GM11168 (cell line): Measurements from ENCODE around the gene MZT2B.
"Not testable (repeated sequence)": the region's sequence is repeated elsewhere in the genome, so short reads cannot be mapped to it uniquely, and the experiment has no call there.

Experiments
- in situ Hi-C: fragments of 300-500 bp; cut with MboI; formaldehyde crosslinking; loops from one replicate; pipeline ENCODE4 v1.12.0; 2022; ENCODE audit warnings: low sequenced_read_pairs; ENCODE audit not compliant: unreplicated experiment

The MZT2B gene, protein sequence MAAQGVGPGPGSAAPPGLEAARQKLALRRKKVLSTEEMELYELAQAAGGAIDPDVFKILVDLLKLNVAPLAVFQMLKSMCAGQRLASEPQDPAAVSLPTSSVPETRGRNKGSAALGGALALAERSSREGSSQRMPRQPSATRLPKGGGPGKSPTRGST

DNA sequence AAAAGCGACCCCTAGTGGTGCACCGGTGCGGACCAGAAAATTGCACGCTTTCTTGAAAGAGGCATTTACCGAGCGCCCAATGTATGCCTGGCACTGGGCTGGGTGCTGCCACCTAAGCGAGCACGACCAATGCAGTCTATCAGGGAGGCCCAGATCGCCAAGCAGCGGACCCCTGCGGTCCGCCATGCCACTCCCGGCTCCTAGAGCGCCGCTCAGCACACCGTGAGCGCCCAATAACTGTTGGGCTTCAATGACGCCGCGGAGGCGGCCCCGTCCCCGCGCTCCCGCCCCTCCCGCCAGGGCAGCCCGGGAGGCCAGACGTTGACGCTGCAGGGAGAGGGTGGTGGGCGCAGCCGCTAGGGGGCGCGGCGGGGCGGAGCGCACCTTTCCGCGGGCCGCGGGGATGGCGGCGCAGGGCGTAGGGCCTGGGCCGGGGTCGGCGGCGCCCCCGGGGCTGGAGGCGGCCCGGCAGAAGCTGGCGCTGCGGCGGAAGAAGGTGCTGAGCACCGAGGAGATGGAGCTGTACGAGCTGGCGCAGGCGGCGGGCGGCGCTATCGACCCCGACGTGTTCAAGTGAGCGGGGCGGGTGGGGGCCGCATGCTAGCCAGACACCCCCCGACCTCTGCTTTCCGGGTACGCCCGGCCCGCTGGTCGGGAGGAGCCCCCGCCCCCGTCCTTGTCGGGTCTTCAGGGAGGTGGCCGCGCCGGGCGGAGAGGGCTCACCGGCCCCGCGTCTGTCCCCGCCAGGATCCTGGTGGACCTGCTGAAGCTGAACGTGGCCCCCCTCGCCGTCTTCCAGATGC, at the start of gene MZT2B:
TSS of gene MZT2B (plus strand) at position 383 of the 803 bp plus-strand sequence. CDS start at position 404, 21 bp downstream.
- in situ Hi-C loops: loop anchor here (10.0 kb wide), 1 partner anchor 153 kb away; no protein-coding TSS in a partner anchor

DNA sequence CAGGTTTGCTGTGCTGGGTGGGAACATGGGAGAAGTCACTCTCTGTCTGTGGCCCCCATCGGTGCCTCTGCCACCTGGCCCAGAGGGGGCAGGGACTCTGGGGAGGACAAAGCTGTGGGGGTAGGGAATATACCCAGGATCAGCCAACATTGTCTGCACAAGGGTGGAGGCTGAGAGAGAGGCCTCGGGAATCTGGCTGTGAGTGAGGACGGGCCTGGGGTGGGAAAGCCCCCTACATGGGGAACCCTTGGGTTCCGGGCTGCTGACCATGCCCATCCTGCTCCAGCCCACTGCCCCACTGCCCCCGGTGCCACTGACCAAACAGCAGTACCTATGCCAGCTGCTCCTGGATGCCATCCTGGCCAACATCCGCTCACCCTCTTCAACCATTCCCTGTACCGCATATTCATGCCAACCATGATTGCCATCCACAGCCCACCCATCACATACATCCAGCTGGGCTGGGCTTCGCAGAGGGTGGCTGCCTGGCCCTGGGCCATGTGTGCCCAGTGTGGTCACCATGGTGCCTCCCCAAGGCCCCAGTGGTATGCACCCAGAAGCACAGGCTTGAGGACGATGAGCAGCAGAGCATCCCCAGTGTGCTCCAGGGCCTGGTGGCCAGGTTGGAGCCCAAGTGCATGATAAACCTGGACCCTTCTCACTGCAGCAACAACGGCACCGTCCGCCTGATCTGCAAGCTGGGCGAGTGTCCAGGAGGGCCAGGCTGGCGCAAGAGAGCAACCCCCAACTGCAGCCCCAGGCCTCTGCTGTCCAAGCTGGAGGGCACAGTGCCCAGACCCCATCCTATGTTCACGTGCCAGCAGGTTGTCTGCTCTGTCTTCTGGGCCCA, 46.1 kb upstream of the MZT2B start:
- in situ Hi-C loops: no loop called here

DNA sequence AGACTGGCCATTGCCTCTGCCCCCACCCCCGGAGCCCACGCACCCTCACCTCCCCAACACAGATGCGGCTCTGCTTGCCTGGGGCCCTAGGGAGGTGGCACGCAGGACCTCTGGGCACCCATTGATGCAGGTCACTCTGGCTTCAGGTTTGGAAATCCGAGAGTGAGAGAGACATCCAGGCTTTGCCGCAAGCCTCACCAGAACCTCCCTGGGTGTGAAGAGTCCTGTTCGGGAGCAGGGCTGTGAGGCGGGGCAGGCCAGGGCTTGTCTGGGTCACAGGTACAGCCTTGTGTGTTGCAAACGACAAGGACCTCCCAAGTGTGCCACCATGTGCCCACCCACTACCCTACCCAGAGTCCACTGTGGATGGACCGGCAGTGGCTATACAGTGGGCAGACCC, 45.5 kb upstream of the MZT2B start:
- in situ Hi-C loops: not testable (repeated sequence)

DNA sequence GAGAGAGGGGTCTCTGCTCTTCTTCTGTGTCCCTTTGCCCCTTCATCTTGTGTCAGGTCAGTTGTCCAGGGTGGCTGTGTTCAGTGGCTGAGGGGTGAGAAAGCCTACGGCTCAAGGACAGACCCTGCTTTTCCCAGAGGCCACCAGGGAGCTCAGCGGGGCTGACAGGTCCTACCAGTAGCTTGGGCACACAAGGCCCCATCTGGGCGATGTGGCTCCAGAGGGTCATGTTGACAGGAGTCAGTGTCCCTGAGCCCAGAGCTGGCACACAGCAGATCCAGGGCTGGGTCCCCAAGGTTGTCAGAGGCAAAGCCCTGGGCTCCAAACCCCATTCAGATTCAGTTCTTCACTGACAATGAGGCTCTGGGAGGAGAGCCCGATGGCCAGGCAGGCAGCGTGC, 44.9 kb upstream of the MZT2B start:
- in situ Hi-C loops: not testable (repeated sequence)

DNA sequence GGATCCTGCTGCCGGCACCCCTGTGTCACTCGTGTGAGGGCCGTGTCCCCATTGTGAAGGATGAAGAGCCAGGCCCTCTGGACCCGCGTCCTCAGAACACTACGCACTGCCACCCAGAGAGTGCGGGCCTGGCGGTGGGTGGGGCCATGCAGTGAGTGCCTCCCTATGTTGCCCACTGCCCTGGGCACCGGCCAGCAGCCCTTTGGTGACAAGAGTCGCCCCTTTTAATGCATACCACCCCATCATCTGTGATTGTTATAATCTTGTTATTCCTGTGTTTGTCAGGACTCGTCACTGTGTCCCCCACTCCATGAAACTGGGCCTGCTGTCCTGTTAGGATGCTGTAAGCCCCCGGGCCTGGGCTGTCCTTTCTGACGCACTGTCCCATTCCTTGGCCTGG, 43.7 kb upstream of the MZT2B start:
- in situ Hi-C loops: not testable (repeated sequence)

DNA sequence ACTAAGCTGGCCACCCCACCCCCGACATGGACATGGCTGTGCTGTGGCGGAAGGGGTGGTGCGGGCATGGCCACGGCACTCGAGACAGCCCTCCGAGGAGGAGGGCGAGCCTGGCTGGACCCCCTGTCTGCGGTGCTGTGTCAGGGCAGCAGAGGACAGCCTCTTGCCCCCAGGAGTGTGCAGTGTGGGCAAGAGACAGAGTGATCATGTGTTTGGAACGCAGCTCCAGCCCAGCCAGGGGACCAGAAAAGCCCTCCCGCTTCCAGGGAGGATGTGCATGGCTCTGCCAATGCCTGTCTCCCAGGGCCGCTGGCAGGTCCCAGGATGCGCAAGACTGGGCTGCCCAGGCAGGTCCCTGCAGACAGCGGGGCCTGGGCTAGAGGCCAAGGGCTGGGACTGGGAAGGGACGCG, 43.2 kb upstream of the MZT2B start:
- in situ Hi-C loops: not testable (repeated sequence)

DNA sequence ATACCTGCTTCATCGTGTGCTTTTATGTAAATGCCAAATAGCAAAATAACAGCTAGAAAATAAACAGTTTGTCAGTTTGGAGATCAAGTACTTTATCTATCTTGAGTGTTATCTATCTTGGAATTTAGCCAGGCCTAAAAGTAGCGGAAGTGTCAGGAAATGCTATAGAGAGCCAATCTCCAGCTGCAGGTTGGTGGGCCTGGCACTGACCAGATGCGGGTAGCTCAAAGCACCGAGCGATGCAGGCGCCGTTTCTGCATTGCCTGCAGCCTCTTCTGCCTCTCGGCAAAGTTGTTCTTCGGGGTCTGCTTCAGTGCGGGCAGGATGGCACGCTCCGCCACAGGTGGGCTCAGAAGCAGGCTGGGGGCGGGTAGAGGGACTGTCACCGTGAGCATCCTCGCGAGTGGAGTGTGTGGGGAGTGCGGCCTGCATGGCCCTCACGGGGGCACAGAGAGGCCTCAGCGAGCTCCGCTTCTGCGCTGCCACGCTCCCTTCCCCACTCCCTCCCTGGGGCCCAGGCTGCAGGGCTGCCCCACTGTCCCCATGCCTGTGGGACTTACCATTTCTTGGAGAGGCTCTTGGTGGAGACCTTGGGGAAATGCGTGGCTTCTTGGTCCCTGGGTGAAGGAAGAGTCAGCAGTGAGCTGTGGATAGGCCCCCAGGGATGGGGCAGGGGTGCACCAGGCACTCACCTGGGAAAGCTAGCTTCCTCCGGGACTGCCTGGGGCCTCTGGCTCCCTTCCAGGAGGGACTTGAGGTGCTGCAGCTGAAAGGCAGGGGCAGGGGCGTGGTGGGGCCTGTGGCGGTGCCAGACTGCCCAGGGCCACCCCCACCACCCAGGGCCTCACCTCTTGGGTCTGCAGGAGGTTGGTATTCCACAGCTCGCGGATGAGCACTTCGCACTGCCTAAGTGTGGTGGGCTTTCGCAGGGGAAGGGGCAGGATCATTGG, 42.5 kb upstream of the MZT2B start:
- in situ Hi-C loops: not testable (repeated sequence)

DNA sequence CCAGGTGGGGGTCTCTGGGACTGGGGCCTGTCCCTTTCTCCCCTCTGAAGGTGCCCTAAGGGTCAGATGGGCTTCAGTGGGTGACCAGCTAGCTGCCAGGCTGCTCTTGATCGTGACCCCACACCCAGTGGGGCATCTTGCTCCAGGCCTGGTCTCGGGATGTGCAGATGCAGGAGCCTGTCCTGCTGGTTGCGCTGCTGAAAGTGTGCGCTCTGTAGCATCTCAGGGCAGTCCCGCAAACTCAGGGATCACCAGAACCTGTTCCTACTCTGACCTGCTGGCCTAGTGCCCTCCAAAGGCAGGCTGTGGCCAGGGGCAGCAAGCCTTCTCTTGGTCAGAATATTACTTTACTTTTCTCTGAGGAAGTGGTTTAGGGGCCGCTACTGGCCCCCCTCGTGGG, 41.5 kb upstream of the MZT2B start:
- in situ Hi-C loops: not testable (repeated sequence)

DNA sequence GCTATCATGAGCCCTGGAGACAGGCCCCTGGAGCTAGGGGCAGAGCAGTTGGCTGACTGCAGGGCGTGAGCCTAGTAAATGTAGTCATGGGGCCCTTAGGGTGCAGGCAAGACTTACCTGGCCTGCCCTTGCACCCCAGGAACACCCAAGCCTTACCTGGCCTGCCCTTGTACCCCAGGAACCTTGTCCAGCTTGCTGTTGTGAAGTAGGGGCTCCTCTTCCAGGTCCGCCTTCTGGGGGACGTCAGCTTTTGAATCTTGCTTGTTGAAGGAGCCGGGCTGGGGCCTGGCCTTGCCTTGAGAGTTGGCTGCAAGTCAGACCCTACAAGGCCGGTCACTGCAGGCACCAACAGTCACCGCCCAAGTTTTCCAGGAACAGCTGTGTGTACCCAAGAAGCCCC, 41.1 kb upstream of the MZT2B start:
- in situ Hi-C loops: not testable (repeated sequence)

DNA sequence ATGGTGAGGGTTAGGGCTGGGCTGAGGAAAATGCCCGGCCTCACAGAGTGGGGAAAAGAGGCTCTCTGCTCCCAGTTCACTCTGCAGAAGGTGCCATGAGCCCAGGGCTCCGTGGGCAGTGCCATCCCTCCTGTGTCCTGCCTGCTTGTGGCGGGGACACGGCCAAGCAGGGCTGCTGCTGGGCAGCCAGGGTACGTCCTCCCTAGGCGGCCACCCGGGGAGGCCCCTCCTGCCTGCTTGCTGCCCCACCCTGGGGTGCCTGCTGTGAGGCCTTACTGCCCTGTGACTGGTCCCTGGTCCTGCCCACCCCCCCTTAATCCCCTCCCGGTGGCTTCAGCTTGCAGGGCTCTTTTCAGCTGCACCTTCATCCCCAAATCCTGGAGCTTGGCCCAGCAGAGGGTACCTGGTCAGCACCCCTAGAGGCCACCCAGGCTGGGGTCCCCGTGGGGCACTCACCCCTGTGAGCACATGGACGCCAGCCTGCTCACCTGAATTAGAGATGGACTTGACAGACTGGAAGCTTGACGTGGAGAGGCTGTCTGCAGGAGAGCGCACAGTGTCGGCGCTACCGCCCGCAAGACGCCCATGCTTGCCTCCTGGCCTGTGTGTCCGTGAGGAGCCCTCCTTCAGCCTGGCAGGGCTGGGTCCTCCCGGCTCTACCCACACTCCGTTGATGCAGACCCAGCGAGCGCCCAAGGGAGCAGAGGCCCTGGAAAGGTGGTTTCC, 40.3 kb upstream of the MZT2B start:
- in situ Hi-C loops: not testable (repeated sequence)

DNA sequence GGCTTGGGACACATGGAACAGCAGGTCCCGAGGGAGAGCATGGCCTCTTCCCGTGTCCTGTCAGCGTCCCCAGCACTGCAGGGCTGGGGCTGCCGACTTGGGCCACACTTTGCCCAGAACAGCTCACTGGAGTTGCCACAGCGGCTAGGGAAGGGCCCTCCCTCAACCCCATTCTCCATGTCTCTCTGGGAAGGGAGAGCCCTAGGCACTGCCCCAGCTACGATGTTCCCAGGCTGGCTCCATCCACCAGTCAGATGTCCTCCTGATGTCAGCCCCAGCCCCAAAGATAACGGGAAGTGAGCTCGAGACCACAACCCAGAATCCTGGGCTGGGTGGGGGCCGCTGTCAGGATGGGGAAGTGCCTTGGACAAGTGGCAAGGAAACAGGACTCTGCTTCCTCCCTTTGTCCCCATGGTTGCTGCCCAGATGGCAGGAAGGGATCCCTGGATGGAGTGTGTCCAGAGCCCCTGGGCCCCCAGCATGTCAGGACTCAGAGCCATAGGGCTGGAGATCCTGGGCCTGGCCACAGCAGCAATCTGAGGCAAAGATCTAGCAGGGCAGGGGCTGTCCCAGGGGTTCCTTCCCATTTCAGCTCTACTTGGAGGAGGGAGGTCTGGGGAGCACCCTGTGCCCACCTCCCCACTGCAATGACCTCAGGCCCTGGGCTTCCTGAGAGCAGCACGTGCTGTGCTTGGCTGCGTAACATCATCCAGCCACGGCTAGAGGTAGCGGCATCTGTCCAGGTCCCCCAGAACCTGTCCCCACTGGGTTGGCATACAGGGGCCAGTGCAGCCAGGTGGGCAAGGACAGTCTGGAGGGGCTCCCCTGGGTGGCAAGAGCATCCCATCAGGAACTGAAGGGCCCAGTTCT, 39.4 kb upstream of the MZT2B start:
- in situ Hi-C loops: not testable (repeated sequence)

DNA sequence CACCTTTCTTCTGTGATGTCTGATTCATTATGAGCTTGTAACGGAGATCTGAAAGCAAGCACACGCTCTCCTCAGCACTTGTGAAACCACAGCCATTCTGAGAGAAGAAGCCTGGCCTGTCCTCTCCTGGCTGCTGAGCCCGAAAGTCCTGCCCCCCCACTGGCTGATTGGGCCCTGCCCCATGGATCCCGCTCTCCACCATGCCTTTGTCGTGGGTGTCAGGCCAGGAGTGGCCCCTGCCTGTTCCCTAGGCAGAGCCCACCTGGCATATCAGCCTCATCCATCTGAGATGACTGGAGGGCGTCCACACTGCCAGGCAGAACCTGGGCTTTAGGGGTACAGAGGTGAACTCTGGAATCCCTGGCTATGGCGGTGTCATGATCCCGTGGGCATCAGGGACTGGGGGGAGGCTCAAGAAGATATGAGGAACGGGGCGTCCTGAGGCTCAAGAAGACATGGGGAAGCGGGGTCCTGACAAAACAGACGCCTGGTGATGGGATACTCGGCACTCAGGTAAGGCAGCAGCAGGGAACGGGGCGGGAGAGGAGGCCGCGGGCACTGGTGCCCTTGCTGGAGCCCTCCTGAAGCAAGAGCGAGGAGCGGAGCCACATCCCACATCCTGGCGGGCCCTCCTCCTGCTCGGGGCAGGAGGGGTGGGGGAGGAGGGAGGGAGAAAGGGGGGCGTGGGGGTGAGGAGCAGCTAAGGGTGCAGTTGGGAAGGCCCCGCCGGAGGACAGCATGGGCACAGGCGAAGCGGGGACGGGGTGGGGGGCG, 38.6 kb upstream of the MZT2B start:
- in situ Hi-C loops: not testable (repeated sequence)

DNA sequence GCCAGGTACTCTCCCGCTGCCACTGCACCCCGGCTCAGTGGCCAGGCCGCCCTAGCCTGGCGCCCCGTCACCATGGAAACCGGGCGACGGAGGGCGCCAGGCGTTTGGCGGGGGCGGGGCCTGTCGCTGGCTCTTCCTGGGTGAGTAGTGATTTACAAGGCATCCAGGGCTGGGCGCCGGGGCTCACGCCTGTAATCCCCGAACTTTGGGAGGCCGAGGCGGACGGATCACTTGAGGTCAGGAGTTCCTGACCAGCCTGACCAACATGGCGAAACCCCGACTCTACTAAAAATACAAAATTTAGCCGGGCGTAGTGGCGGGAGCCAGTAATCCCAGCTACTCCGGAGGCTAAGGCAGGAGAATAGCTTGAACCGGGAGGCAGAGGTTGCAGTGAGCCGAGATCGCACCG, 37.1 kb upstream of the MZT2B start, which contains the start of gene CCDC74B:
TSS of gene CCDC74B (minus strand) at position 107 of the 409 bp plus-strand sequence. CDS start 116 bp downstream, outside the sequence.
- in situ Hi-C loops: not testable (repeated sequence)

DNA sequence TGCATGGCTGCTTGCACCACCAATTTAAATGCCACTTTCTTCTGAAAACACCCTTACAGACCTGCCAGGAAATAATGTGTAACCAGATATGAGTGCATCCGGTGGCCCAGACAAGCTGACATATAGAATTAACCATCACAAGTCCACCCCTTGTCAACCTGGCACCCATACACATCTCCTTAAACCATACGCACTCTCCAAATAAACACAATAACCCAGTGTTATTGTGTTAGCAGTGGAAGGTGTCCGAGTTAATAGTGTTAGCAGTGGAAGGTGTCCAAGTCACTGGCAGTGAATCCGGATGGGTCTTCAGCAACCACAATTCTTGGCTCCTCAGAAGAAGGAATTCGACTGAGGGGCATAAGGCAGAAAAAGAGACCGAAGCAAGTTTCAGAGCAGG, 33.5 kb upstream of the MZT2B start:
- in situ Hi-C loops: not testable (repeated sequence)

DNA sequence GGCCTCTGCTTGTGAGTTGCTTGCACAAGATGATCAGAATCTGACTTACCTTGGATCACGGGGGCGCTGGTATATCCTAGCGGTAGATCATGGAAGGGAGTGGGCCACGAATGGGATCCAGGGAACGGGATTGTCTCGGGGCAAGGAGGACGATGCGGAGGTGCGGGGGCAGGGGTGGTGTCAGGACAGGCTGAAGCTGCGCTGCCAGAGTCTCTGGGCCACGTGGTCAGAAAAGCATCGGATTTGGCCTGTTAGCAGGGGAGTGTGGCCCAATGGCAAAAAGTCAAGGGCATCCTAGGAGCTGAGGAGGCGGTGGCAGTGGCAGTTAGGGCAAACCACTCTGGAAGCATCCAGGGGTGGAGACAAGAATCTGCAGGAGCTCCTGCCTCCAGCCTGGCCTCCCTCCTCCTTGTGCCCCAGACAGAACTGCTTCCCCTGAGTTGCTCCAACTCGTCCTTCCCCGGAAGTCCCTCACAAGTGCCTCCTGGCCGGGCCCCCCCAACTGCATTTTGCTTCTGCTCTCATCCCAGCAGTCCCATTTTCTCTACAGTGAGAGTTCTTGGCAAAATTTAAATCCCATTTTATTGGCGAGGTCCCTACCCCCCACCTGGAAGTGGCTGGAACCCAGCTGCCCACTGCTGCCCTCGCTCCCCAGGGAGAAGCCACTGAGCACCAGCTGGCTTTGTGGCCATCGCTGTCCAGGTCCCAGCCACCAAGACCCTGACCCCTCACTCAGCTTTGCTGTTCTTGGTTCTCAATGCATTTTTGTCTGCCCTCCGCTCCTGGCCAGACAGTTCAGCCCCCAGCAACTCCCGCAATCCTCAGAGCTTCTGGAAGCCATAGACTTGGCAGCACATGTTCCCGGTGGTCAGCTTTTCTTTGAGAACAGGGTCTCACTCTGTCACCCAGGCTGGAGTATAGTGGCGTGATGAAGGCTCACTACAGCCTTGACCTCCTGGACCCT, 31.6 kb upstream of the MZT2B start:
- in situ Hi-C loops: no loop called here

DNA sequence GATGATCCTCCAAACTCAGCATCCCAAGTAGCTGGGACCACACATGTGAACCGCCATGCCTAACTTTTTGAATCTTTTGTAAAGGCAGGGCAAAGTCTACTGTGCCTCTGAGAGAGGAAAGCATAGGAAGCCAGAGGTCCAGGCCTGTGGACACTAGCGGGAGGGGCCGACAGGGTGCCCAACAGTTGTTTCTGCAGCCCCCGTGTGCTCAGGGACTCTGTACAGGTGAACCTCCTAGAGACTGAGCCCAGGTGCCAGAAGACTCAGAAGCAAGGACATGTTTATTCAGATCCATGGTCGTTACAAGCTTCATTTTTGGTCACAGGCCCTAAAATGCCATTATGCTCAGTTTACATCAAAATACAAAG, 30.9 kb upstream of the MZT2B start:
- in situ Hi-C loops: not testable (repeated sequence)
